NAMALWA (cell line): Measurements from ENCODE around the gene ARSA.
"Not testable (repeated sequence)": the region's sequence is repeated elsewhere in the genome, so short reads cannot be mapped to it uniquely, and the experiment has no call there.

Experiments used
- DNase-seq: peaks from one replicate; pipeline ENCODE4 v3.0.0-alpha.2; 2015; ENCODE audit warnings: low spot score

Gene ARSA

GRCh38 chr22:50621948-50622722 lies 5.8 kb downstream of the ARSA start:
- peak; percentile 58 for DNase-seq

GRCh38 chr22:50621356-50621880 lies 6.5 kb downstream of the ARSA start:
- DNase-seq, result peak; percentile 73

- DNase-seq, result peak; percentile 95
Measured at GRCh38 chr22:50620593-50621355, 7.2 kb downstream of the ARSA start.

GRCh38 chr22:50614296-50614695 lies 13.7 kb downstream of the ARSA start:
- not testable (repeated sequence) for DNase-seq

GRCh38 chr22:50613291-50613981 lies 14.5 kb downstream of the ARSA start:
- DNase-seq, result no peak

DNA sequence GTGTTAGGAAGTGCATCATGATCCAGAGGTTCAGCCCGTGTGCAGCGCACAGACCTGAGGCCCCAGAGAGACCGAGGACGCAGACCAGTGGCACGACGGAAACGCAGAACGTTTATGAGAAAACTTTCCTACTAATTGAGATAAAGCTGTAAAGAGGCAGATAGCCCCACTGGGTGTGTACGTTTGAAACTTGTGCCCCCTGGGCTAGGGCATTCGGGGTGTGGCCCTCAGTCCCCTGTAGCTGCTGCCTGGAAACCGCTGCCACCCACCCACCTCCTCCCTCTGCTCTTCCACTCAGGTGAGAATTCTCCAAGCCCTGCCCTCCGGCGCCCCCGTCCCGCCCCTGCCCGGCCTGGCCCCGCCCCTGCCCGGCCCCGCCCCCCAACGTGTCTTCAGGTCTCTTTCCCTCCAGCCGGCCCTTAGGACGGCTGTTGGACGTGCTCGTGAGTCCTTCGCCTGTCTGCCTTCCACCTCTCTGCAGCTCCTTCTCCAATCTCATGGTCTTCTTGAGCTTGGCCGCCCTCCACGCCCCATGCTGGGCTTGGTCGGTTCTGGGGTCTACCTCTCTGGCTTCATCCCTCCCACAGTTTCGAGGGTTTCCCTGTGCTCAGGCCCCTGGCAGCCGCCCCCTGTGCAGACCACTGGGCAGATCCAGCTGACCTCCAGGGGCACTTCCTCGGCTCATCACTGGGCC lies 15.3 kb downstream of the ARSA start:
- DNase-seq, result peak; percentile 39

DNA sequence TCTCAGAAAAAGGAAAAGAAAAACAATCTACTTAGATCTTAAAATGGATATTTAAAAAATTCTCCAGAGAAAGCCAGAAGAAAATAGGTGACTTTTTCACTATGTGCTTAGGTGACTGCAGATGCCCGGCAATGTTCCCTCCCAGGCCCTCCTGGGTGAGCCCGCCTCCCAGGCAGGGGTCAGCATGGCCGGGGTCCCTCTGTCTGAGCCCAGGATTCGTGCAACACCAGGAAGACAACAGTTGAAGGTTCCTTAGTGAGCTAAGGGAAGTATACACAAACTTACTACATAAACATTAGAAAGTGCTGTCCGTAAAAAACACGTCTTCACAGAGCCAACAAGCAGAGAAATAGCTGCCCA lies 15.8 kb downstream of the ARSA start:
- no peak for DNase-seq

DNA sequence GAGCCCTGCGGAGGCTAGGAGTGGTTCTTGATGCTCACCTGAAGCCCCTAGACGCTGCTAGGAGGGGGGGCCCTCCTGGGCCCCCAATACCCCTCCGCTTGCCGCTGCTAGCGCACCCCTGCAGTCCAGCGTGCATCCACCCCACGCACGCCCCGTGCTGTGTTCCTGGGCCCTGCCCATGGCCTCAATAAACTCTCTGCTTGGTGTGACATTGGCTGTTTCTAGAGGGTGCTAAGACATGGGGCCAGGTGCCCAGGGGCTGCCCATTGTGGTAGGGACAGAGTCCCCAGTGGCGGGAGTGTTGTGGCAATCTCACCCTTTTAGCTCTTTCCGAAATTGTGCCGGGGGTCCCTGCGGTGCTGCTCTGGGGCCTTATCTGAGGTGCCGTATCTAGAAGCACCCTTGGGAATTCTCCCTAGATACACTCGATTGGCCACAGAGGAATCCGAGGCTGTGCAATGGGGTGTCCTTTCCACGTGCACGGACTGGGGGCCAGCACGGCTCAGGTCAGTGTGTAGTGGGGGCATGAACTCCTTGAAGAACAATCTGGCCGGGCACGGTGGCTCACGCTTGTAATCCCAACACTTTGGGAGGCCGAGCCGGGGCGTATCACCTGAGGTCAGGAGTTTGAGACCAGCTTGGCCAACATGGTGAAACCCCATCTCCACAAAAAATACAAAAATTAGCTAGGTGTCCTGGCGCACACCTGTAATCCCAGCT lies 16.5 kb downstream of the ARSA start:
- DNase-seq, result no peak

GRCh38 chr22:50610581-50610980 lies 17.4 kb downstream of the ARSA start:
- DNase-seq, result no peak

DNA sequence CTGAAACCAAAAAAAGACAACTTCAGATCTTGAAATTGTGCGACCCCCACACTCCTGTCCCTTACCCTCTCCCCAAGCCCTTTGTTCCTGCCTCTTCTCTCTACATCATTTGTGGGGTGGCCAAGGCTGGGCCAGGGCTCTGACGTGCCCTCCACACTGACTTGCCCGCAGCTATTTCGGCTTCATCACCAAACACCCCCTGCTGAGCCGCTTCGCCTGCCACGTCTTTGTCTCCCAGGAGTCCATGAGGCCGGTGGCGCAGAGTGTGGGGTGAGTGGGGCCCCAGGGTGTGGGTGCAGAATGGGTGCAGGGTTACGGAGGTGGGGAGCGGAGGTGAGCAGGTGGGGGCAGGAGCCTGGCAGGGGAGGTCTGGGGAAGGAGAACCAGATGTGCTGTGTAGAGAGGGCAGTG lies 17.9 kb downstream of the ARSA start:
- no peak for DNase-seq

DNA sequence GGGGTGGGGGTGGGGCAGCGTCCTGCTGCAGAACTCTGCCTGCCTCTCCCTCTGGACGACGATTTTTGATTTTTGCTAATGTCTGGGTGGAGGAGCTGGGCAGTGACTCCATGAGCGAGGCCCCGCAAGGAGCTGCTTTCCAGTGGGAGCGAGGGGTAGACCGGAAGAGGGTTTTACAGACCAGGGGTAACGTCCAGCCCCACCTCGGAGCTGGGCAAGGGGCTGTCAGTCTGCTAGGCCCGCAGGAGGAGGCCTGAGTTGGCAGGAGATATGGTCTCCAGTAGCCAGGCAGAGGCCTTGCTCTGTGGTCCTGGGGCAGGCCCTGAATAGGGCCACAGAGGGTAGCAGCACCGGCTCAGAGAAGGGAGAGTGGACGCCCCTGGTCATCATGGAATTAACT lies 18.4 kb downstream of the ARSA start:
- DNase-seq, result no peak

DNA sequence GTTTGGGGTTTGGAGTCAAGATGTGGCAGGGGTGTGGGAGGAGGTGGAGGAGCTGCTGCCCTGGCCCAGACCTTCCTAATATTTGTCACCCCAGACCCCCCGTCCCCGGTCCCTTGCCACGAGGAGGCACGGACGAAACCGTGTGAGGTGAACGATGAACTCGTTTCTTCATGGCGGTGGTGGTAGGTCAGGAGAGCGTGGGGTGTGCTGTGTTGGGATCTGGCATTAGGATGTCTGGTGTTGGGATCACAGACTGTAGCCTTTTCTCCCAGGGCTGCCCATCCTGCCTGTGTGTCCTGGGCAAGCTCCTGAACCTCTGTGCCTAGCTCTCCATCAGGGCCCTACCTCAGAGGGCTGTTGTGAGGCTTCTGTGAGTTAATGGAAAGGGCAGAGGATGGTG lies 19.0 kb downstream of the ARSA start:
- DNase-seq, result no peak

DNA sequence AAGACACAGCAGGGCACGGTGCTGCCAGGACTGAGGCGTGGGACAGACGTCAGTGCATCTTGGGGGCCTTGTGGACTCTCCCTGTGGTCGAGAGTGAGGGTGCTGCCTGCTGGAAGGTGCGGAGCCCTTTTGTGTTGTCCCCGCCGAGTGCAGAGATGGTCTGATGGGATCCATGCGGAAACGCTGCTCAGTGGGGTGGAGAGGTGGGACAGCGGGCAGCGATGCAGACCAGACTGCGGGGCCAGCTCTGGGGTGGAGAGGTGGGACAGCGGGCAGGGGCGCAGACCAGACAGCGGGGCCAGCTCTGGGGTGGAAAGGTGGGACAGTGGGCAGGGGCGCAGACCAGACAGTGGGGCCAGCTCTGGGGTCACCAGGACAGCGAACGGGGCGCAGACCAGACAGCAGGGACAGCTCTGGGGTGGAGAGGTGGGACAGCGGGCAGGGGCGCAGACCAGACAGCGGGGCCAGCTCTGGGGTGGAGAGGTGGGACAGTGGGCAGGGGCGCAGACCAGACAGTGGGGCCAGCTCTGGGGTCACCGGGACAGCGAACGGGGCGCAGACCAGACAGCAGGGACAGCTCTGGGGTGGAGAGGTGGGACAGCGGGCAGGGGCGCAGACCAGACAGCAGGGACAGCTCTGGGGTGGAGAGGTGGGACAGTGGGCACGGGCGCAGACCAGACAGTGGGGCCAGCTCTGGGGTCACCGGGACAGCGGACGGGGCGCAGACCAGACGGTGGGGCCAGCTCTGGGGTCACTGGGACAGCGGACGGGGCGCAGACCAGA lies 19.7 kb downstream of the ARSA start:
- not testable (repeated sequence) for DNase-seq

- DNase-seq, result no peak
Measured at GRCh38 chr22:50607659-50608020, 20.3 kb downstream of the ARSA start.

GRCh38 chr22:50606946-50607658 lies 20.9 kb downstream of the ARSA start:
- no peak for DNase-seq

DNA sequence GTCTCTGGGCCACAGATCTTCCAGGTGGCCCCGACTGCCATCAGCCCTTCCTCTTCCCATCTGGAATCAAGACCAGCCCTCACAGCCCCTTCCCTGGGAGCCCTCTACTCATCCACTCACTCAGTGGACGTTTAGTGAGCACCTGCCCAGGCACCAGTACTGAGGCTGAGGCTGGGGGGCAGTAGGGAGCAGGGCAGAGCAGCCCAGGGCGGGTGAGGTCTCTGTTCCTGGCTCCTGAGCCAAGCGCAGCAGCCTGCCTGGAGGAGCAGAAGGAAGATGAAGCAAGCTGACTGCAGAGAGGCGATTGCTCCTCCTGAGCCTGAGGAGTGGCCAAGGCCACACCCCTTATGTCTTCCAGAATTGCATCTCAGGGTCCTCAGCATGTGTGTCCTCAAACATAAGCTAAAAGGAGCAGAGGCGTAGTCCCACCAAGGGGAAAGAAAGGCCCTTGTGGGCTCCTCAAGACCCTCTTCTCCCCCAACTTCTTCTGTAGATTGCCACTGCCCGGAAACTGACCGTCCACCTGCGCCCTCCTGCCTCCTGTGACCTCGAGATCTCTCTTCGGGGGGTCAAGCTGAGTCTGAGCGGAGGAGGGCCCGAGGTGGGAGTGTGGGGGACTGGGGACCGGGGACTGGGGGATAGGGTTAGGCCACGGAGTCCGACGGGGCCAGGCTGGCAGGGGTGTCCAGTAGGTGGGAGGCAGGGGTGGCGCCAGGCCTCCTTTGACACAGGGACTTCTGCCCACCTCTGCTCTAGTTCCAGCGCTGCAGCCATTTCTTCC lies 21.6 kb downstream of the ARSA start:
- DNase-seq, result peak; percentile 58

DNA sequence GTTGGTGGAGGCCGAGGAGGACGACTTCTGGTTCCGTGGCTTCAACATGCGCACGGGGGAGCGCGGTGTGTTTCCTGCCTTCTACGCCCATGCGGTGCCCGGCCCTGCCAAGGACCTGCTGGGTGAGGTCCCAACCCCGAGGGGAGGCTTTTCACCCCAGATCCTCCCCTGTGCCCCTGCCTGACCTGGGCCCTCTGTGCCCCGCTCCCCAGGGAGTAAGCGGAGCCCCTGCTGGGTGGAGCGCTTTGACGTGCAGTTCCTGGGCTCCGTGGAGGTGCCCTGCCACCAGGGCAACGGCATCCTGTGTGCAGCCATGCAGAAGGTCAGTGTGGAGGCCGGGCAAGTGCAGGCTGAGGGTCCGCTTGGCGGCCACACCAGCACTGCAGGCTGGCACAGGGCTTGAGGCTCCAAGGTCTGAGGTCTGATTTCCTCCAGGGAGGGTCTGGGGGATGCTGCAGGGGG lies 22.3 kb downstream of the ARSA start:
- no peak for DNase-seq

GRCh38 chr22:50605002-50605612 lies 22.8 kb downstream of the ARSA start:
- no peak for DNase-seq
